Left ventricle myocardium inferior (tissue), 1 donor: ENCODE measurements around the gene PSIP1. TPM values are rescaled to one million over a fixed set of nuclear protein-coding genes. Genes with fewer than 3 reads are reported as not detected.
A peak's percentile ranks its signal among the peaks of the same experiment; 100 is the strongest.

Experiments used
- DNase-seq: peaks from one replicate; pipeline ENCODE4 v3.0.0-alpha.2; 2020
- H3K27ac ChIP-seq: fragments of 200-600 bp; replicated peaks from 2 replicates; pipeline ENCODE4 v1.8.0; 2021
- H3K27me3 ChIP-seq: fragments of 200-600 bp; 2 replicates; pipeline ENCODE4 v1.8.0; 2021; ENCODE audit warnings: low read depth
- H3K36me3 ChIP-seq: fragments of 200-600 bp; 2 replicates; pipeline ENCODE4 v1.8.0; 2021
- H3K4me1 ChIP-seq: fragments of 200-600 bp; 2 replicates; pipeline ENCODE4 v1.8.0; 2021
- H3K4me3 ChIP-seq: fragments of 200-600 bp; 2 replicates; pipeline ENCODE4 v1.8.0; 2021; ENCODE audit warnings: mild to moderate bottlenecking, moderate library complexity
- H3K9me3 ChIP-seq: fragments of 200-600 bp; replicated peaks from 2 replicates; pipeline ENCODE4 v1.8.0; 2021
- intact Hi-C: fragments of 100-400 bp; cut with micrococcal nuclease; formaldehyde crosslinking; loops from one replicate; pipeline ENCODE4 v1.11.0; 2022
- total RNA-seq: library from RNA; stranded (reverse); fragmentation: NEBNext Ultra II Directional; extraction: Animal tissue kit (Norgen Biotek cat#: 25700); gene quantifications from one replicate; pipeline ENCODE4 v1.2.1, GENCODE V29; 2021
- TF ChIP-seq, protein P1 (sequence below): fragments of 200-600 bp; IDR thresholded peaks from 2 replicates; pipeline ENCODE4 v1.8.0; 2021; ENCODE audit warnings: antibody characterized with exemption, mild to moderate bottlenecking, borderline replicate concordance
- donor health status: DM: no; HTN: yes; CAD: no; lungs with severe emphysema.

The PSIP1 gene
- total RNA-seq, 1 donor from 2014 or later: 22.5 TPM

DNA sequence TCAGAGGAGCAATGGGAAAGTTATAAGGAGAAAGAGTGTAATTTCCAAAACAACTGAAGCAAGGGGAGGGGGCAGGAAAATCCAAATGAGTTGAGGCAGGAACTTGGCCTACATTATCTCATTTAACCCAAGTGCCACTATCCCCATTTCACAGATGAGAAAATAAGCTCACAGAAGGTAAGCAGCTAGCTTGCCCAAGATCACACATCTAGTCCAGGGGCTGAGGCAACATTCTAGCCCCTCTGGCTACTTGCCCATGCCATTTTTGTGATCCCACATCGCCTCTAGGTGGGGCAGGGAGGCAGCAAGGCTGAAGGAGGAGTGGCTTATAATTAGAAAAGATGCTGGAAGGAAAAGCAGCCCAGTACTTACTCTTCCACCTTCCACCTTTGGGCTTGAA is 2.6 kb upstream of the PSIP1 start:
- DNase-seq: no peak
- Histone ChIP-seq H3K9me3 (no peaks in the 10 kb centered on the region), H3K36me3 (no peaks in the 10 kb centered on the region), H3K27me3 (no peaks in the 10 kb centered on the region), H3K27ac (no peak overlapping the region), H3K4me1 (peaks cover 32% of the 10 kb centered on the region), H3K4me3 (no peak overlapping the region)
- intact Hi-C loops: no loop called here
- TF ChIP-seq, protein P1, sequence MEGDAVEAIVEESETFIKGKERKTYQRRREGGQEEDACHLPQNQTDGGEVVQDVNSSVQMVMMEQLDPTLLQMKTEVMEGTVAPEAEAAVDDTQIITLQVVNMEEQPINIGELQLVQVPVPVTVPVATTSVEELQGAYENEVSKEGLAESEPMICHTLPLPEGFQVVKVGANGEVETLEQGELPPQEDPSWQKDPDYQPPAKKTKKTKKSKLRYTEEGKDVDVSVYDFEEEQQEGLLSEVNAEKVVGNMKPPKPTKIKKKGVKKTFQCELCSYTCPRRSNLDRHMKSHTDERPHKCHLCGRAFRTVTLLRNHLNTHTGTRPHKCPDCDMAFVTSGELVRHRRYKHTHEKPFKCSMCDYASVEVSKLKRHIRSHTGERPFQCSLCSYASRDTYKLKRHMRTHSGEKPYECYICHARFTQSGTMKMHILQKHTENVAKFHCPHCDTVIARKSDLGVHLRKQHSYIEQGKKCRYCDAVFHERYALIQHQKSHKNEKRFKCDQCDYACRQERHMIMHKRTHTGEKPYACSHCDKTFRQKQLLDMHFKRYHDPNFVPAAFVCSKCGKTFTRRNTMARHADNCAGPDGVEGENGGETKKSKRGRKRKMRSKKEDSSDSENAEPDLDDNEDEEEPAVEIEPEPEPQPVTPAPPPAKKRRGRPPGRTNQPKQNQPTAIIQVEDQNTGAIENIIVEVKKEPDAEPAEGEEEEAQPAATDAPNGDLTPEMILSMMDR: no peak

- H3K36me3 ChIP-seq: no peaks in the 10 kb centered on the region
- no peaks in the 10 kb centered on the region for H3K27me3 ChIP-seq
- no peak for DNase-seq
- TF ChIP-seq, protein P1: no peak
- H3K4me1 ChIP-seq: peaks cover 33% of the 10 kb centered on the region
- H3K9me3 ChIP-seq: no peaks in the 10 kb centered on the region
- intact Hi-C loops: no loop called here
- no peak overlapping the region for H3K4me3 ChIP-seq
- H3K27ac ChIP-seq: no peak overlapping the region
These were observed 2.1 kb upstream of the PSIP1 start for GRCh38 chr9:15512889-15513288.

DNA sequence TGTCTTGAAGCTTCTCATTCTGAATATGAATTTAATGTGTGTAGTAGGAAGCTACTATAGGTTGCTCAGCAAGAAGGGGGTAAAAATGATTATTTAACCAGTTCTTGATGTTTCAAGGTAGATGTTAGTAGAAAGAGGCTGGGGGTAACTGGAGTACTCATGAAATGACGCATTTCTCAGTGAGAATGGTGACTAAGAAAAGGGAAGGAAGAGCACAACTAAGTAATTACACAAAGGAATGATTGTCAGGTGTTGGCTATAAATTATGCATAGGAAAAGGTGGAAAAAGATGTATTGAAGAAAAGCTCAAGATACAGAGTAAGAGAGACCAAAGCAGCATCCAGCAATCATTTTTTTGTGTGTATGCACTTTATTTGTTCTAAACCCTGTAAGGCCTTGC is 1.4 kb upstream of the PSIP1 start:
- Histone ChIP-seq H3K4me3 (no peak overlapping the region), H3K36me3 (peaks cover 5% of the 10 kb centered on the region), H3K27ac (no peak overlapping the region), H3K4me1 (peaks cover 33% of the 10 kb centered on the region), H3K9me3 (no peaks in the 10 kb centered on the region), H3K27me3 (no peaks in the 10 kb centered on the region)
- intact Hi-C loops: no loop called here
- no peak for DNase-seq
- TF ChIP-seq, protein P1: no peak

GRCh38 chr9:15509931-15510788 is 610 bp downstream of the PSIP1 start:
- Histone ChIP-seq H3K4me1 (peaks cover 33% of the 10 kb centered on the region), H3K9me3 (no peaks in the 10 kb centered on the region), H3K4me3 (peak overlapping the region; percentile 84), H3K27me3 (no peaks in the 10 kb centered on the region), H3K36me3 (peaks cover 26% of the 10 kb centered on the region), H3K27ac (peak overlapping the region; percentile 85)
- TF ChIP-seq, protein P1: no peak
- DNase-seq: peak; percentile 38
- intact Hi-C loops: no loop called here

- Histone ChIP-seq H3K4me3 (no peak overlapping the region), H3K9me3 (no peaks in the 10 kb centered on the region), H3K36me3 (peaks cover 36% of the 10 kb centered on the region), H3K27ac (no peak overlapping the region), H3K4me1 (peaks cover 26% of the 10 kb centered on the region), H3K27me3 (no peaks in the 10 kb centered on the region)
- DNase-seq: no peak
- TF ChIP-seq, protein P1: no peak
- intact Hi-C loops: no loop called here
These were observed 4.8 kb downstream of the PSIP1 start for GRCh38 chr9:15505921-15506320.
